Activated CD4-positive, alpha-beta T cell treated with anti-CD3 and anti-CD28 coated beads for 36 hours (primary cell): ENCODE data around the gene RASGRF2. TPM values are rescaled to one million over a fixed set of nuclear protein-coding genes. Genes with fewer than 3 reads are reported as not detected.

Experiments used
- ATAC-seq: fragments of 200-7000 bp; cut with Tn5 transposase; one replicate; pipeline ENCODE4 v1.10.0; 2021; ENCODE audit warnings: mild to moderate bottlenecking, moderate library complexity
- CTCF ChIA-PET: fragments of 350-600 bp; sonication (Branson Sonifier 250); formaldehyde crosslinking; loops from one replicate; lab custom pipeline; 2021; ENCODE audit warnings: antibody characterized with exemption; lab: Charles Lee
- POLR2A ChIA-PET: fragments of 350-600 bp; sonication (Branson Sonifier 250); formaldehyde crosslinking; loops from one replicate; lab custom pipeline; 2021; ENCODE audit warnings: antibody characterized with exemption, inconsistent platforms; lab: Charles Lee
- DNase-seq: peaks from one replicate; pipeline ENCODE4 v3.0.0-alpha.2; 2020
- H3K27ac Mint-ChIP-seq: one replicate; pipeline ENCODE4 v1.8.0; 2021; ENCODE audit warnings: mixed read lengths
- H3K27me3 Mint-ChIP-seq: one replicate; pipeline ENCODE4 v1.8.0; 2021; ENCODE audit warnings: mixed read lengths
- H3K36me3 Mint-ChIP-seq: one replicate; pipeline ENCODE4 v1.8.0; 2021; ENCODE audit warnings: low read depth, mixed read lengths
- H3K4me1 Mint-ChIP-seq: one replicate; pipeline ENCODE4 v1.8.0; 2021; ENCODE audit warnings: mixed read lengths
- H3K4me3 Mint-ChIP-seq: one replicate; pipeline ENCODE4 v1.8.0; 2021; ENCODE audit warnings: mild to moderate bottlenecking, moderate library complexity, mixed read lengths
- H3K9me3 Mint-ChIP-seq: one replicate; pipeline ENCODE4 v1.8.0; 2021; ENCODE audit warnings: low read depth, mixed read lengths
- intact Hi-C, 2 experiments: fragments of 100-400 bp; cut with DNase I in 1 of 2; cut with micrococcal nuclease in 1 of 2; formaldehyde crosslinking; loops; one replicate each; pipeline versions ENCODE4 v1.14.2 to v1.15.1; 2022 to 2024; cut with DNase I, micrococcal nuclease
- total RNA-seq, 2 experiments: library from RNA; stranded (reverse); gene quantifications; one replicate each; pipeline ENCODE4 v1.2.3, GENCODE V29; 2021

RASGRF2 gene
- total RNA-seq, 2 experiments from 2014 or later: 8.2 to 14.2 TPM

- Mint-ChIP-seq H3K4me3 (no peak overlapping the region), H3K27me3 (no peaks in the 10 kb centered on the region), H3K27ac (no peak overlapping the region), H3K4me1 (no peaks in the 10 kb centered on the region), H3K36me3 (peaks cover 20% of the 10 kb centered on the region), H3K9me3 (peaks cover 9% of the 10 kb centered on the region)
- ChIA-PET CTCF (no interaction called here), POLR2A (no interaction called here)
- intact Hi-C loops: no loop called here
- DNase-seq (no peak), ATAC-seq (no peak)
Observed at GRCh38 chr5:81154725-81155124, 194.6 kb downstream of the RASGRF2 start.

- intact Hi-C loops: no loop called here
- no peaks in the 10 kb centered on the region for H3K27me3 Mint-ChIP-seq
- peaks cover 9% of the 10 kb centered on the region for H3K9me3 Mint-ChIP-seq
- no peaks in the 10 kb centered on the region for H3K4me1 Mint-ChIP-seq
- H3K36me3 Mint-ChIP-seq: peaks cover 20% of the 10 kb centered on the region
- no peak overlapping the region for H3K4me3 Mint-ChIP-seq
- ATAC-seq: no peak
- ChIA-PET POLR2A (no interaction called here), CTCF (no interaction called here)
- H3K27ac Mint-ChIP-seq: no peak overlapping the region
- no peak for DNase-seq
Observed at GRCh38 chr5:81156732-81157131, 196.6 kb downstream of the RASGRF2 start.

DNA sequence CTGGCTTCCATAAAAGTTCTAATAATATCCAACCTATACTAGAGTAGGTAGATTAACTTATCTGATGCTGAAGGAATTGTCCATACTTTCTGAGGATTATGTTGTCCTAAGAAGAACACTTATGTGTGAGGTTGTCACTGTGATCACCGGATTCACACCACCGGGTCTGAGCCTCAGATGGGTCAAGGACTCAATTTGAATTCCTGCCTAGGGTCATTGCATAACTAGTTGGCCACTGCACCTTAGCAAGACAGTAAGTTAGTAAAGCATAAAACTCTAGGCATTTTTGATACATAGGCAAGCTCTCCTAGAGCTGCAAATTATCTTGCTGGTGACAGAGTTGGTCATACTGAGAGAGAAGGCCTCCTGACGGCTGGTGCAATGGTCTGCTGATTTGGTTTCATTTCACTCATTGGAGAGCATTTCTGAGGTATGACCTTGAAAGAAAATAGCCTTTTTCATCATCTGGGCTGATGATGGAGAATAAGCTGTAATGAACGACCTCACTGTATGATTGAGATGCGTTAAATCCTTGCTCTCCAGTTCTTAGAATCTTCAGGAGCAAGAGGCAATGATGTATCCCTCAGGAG, 200.9 kb downstream of the RASGRF2 start:
- Mint-ChIP-seq H3K4me1 (peaks cover 16% of the 10 kb centered on the region), H3K4me3 (no peak overlapping the region), H3K9me3 (no peaks in the 10 kb centered on the region), H3K36me3 (peaks cover 3% of the 10 kb centered on the region), H3K27ac (no peak overlapping the region), H3K27me3 (no peaks in the 10 kb centered on the region)
- DNase-seq: no peak
- POLR2A ChIA-PET: no interaction called here
- CTCF ChIA-PET: interaction anchor here (0.8 kb wide), 1 partner anchor 151 kb away, joined by 4 read pairs; no protein-coding TSS in a partner anchor
- intact Hi-C loops: loop anchor here in 1 of 2 experiments (10.0 kb wide), 1 partner anchor 196 kb away; the partner anchor contains the start of gene RASGRF2
- no peak for ATAC-seq

GRCh38 chr5:81162501-81162900, 202.3 kb downstream of the RASGRF2 start:
- Mint-ChIP-seq H3K27ac (no peak overlapping the region), H3K4me3 (no peak overlapping the region), H3K9me3 (no peaks in the 10 kb centered on the region), H3K36me3 (no peaks in the 10 kb centered on the region), H3K27me3 (no peaks in the 10 kb centered on the region), H3K4me1 (peaks cover 16% of the 10 kb centered on the region)
- ChIA-PET CTCF (interaction anchor here (1.1 kb wide), 1 partner anchor 26 kb away, joined by 3 read pairs; no protein-coding TSS in a partner anchor), POLR2A (no interaction called here)
- intact Hi-C loops: loop anchor here in 1 of 2 experiments (10.0 kb wide), 1 partner anchor 198 kb away; the partner anchor contains the start of gene RASGRF2
- no peak for DNase-seq
- no peak for ATAC-seq

DNA sequence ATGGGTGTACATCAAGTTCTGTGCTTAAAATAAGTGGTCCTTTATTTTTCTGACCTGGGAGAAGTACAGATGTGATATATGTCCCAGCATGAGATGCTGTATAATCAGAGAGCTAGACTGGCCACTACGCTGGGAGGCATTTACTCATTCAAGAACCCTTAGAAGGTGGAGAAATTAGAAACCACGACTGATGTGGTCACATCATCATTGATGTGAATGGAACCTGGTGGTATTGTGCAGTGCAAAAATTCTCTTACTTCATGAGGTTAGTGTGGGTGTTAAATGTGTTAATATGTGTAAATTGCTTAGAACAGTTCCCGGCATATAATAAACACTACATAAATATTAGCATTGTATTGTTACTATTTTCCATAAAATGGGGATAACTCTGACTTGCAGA, 203.5 kb downstream of the RASGRF2 start:
- no peak overlapping the region for H3K27ac Mint-ChIP-seq
- H3K4me3 Mint-ChIP-seq: no peak overlapping the region
- POLR2A ChIA-PET: no interaction called here
- CTCF ChIA-PET: interaction anchor here (0.6 to 1.1 kb wide), 4 partner anchors 11 to 136 kb away, joined by 3 to 4 read pairs (median 3); no protein-coding TSS in a partner anchor
- no peaks in the 10 kb centered on the region for H3K9me3 Mint-ChIP-seq
- DNase-seq: no peak
- peaks cover 16% of the 10 kb centered on the region for H3K4me1 Mint-ChIP-seq
- intact Hi-C loops: loop anchor here (2.0 to 10.0 kb wide), 2 partner anchors 199 to 229 kb away; partner anchors contain the start of gene RASGRF2 (in 1 of the 2)
- no peaks in the 10 kb centered on the region for H3K27me3 Mint-ChIP-seq
- peak; percentile 42 for ATAC-seq
- H3K36me3 Mint-ChIP-seq: no peaks in the 10 kb centered on the region

DNA sequence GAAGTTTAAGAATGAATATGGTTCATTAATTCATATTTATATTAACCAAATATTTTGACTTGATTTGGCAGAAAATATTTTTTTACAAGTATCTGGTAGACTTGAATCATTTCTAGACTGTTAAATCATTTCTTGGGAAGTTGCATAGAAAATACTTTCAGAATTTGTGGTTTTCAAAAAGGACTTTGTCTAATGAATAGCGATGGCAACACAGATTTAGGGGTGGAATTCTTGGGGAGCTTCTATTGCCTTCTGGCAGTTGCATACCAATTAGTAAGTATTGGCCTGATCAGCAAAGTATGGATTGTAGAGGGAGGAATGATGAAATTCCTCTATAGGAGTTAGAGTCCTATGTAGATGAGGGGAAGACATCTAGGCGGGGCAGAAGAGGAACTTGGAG, 204.3 kb downstream of the RASGRF2 start:
- peaks cover 16% of the 10 kb centered on the region for H3K4me1 Mint-ChIP-seq
- CTCF ChIA-PET: interaction anchor here (0.6 to 1.0 kb wide), 3 partner anchors 12 to 135 kb away, joined by 3 to 4 read pairs (median 3); no protein-coding TSS in a partner anchor
- no peaks in the 10 kb centered on the region for H3K9me3 Mint-ChIP-seq
- POLR2A ChIA-PET: no interaction called here
- no peak for DNase-seq
- peak overlapping the region; percentile 55 for H3K27ac Mint-ChIP-seq
- H3K4me3 Mint-ChIP-seq: no peak overlapping the region
- intact Hi-C loops: loop anchor here (2.0 to 10.0 kb wide), 2 partner anchors 200 to 230 kb away; partner anchors contain the start of gene RASGRF2 (in 1 of the 2)
- no peak for ATAC-seq
- H3K36me3 Mint-ChIP-seq: no peaks in the 10 kb centered on the region
- no peaks in the 10 kb centered on the region for H3K27me3 Mint-ChIP-seq

GRCh38 chr5:81164936-81165335, 204.8 kb downstream of the RASGRF2 start:
- H3K9me3 Mint-ChIP-seq: no peaks in the 10 kb centered on the region
- H3K4me3 Mint-ChIP-seq: no peak overlapping the region
- ChIA-PET POLR2A (no interaction called here), CTCF (interaction anchor here (1.0 to 1.7 kb wide), 6 partner anchors 13 to 478 kb away, joined by 3 to 4 read pairs (median 3); no protein-coding TSS in a partner anchor)
- H3K4me1 Mint-ChIP-seq: peaks cover 16% of the 10 kb centered on the region
- H3K36me3 Mint-ChIP-seq: no peaks in the 10 kb centered on the region
- intact Hi-C loops: loop anchor here (1.0 to 10.0 kb wide), 6 partner anchors 30 to 684 kb away; partner anchors contain the start of gene RASGRF2 (in 1 of the 2)
- peak overlapping the region; percentile 55 for H3K27ac Mint-ChIP-seq
- DNase-seq (no peak), ATAC-seq (no peak)
- H3K27me3 Mint-ChIP-seq: no peaks in the 10 kb centered on the region

- no peak overlapping the region for H3K4me3 Mint-ChIP-seq
- H3K27me3 Mint-ChIP-seq: no peaks in the 10 kb centered on the region
- intact Hi-C loops: loop anchor here (1.0 to 10.0 kb wide), 6 partner anchors 30 to 684 kb away; partner anchors contain the start of gene RASGRF2 (in 1 of the 2)
- H3K9me3 Mint-ChIP-seq: no peaks in the 10 kb centered on the region
- H3K36me3 Mint-ChIP-seq: no peaks in the 10 kb centered on the region
- CTCF ChIA-PET: interaction anchor here (0.6 to 1.7 kb wide), 12 partner anchors 11 to 569 kb away, joined by 3 to 5 read pairs (median 3); no protein-coding TSS in a partner anchor
- POLR2A ChIA-PET: no interaction called here
- ATAC-seq (peak; percentile 87), DNase-seq (peak; percentile 84)
- peaks cover 16% of the 10 kb centered on the region for H3K4me1 Mint-ChIP-seq
- H3K27ac Mint-ChIP-seq: no peak overlapping the region
Observed at GRCh38 chr5:81165493-81166119, 205.4 kb downstream of the RASGRF2 start.

DNA sequence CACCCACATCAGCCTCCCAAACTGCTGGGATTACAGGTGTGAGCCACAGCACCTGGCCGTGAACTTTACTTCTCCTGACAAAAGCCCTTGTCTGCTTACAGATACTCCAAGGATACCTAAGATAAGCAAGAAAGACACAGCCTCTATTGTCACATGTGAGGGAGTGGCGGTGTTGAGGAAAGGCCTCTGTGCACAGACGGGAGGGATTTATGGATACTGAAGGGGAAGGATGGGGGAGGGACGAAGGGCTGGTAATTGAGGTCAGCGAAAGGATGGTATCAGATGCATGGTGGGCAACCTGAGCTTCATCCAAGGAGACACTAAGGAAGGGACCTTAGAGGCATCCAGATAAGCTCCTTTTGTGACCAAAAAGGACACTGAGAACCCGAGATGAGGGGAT, 206.3 kb downstream of the RASGRF2 start:
- H3K27ac Mint-ChIP-seq: no peak overlapping the region
- H3K27me3 Mint-ChIP-seq: no peaks in the 10 kb centered on the region
- no peaks in the 10 kb centered on the region for H3K9me3 Mint-ChIP-seq
- no peak overlapping the region for H3K4me3 Mint-ChIP-seq
- CTCF ChIA-PET: interaction anchor here (0.7 to 1.7 kb wide), 9 partner anchors 11 to 1075 kb away, joined by 3 to 5 read pairs (median 3); no protein-coding TSS in a partner anchor
- H3K4me1 Mint-ChIP-seq: peaks cover 16% of the 10 kb centered on the region
- POLR2A ChIA-PET: no interaction called here
- H3K36me3 Mint-ChIP-seq: no peaks in the 10 kb centered on the region
- ATAC-seq (no peak), DNase-seq (no peak)
- intact Hi-C loops: loop anchor here in 1 of 2 experiments (5.0 to 10.0 kb wide), 2 partner anchors 202 to 479 kb away; partner anchors contain the start of gene RASGRF2

DNA sequence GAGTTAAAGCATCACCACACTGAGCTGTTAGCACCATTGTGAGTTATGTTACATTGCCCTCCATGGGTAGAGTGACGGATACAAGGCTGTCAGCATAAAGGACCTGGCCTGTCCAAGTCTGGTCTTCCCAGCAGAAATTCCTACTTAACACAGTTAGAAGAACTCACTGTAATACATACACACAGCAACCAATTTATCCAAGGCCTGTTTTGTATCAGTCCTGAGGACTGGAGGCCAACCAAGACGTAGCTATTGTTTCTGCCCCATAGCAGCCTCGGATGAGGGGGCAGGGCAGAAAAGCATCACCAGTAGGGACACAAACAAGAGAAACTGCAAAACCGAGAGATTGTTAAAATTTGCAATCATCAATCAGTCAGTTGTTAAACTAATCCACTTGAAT, 206.9 kb downstream of the RASGRF2 start:
- no peak overlapping the region for H3K4me3 Mint-ChIP-seq
- no peak for ATAC-seq
- POLR2A ChIA-PET: no interaction called here

GRCh38 chr5:81167544-81167943, 207.4 kb downstream of the RASGRF2 start:
- ATAC-seq (no peak), DNase-seq (no peak)
- ChIA-PET CTCF (interaction anchor here (1.1 kb wide), 1 partner anchor 59 kb away, joined by 3 read pairs; no protein-coding TSS in a partner anchor), POLR2A (no interaction called here)
- Mint-ChIP-seq H3K4me1 (peaks cover 16% of the 10 kb centered on the region), H3K36me3 (no peaks in the 10 kb centered on the region), H3K27me3 (no peaks in the 10 kb centered on the region), H3K27ac (no peak overlapping the region), H3K4me3 (no peak overlapping the region), H3K9me3 (no peaks in the 10 kb centered on the region)
- intact Hi-C loops: loop anchor here in 1 of 2 experiments (5.0 to 10.0 kb wide), 2 partner anchors 203 to 480 kb away; partner anchors contain the start of gene RASGRF2

More for the DNA sequence above, 206.9 kb downstream of the RASGRF2 start:
- CTCF ChIA-PET: interaction anchor here (0.7 to 1.3 kb wide), 7 partner anchors 24 to 1075 kb away, joined by 3 to 5 read pairs (median 3); no protein-coding TSS in a partner anchor
- H3K27me3 Mint-ChIP-seq: no peaks in the 10 kb centered on the region
- H3K9me3 Mint-ChIP-seq: no peaks in the 10 kb centered on the region
- intact Hi-C loops: loop anchor here in 1 of 2 experiments (5.0 to 10.0 kb wide), 2 partner anchors 202 to 480 kb away; partner anchors contain the start of gene RASGRF2
- DNase-seq: no peak
- peaks cover 16% of the 10 kb centered on the region for H3K4me1 Mint-ChIP-seq
- H3K27ac Mint-ChIP-seq: no peak overlapping the region
- H3K36me3 Mint-ChIP-seq: no peaks in the 10 kb centered on the region
